WTC11 (cell line): ENCODE measurements around the gene RELT. TPM values are rescaled to one million over a fixed set of nuclear protein-coding genes. Genes with fewer than 3 reads are reported as not detected.

ENCODE experiments used
- ATAC-seq: fragments of 200-7000 bp; cut with Tn5 transposase; 2 replicates; pipeline ENCODE4 v1.10.0; 2021; ENCODE audit warnings: mild to moderate bottlenecking, moderate library complexity
- CTCF ChIA-PET: fragments of 300-600 bp; sonication (Branson Sonifier 250); formaldehyde crosslinking; loops from one replicate; lab custom pipeline; 2021; ENCODE audit warnings: antibody characterized with exemption; lab: Charles Lee
- POLR2A ChIA-PET: fragments of 350-600 bp; sonication (Branson Sonifier 250); formaldehyde crosslinking; loops from one replicate; lab custom pipeline; 2021; ENCODE audit warnings: antibody characterized with exemption; lab: Charles Lee
- DNase-seq: peaks from one replicate; pipeline ENCODE4 v3.0.0; 2021; ENCODE audit warnings: low spot score
- H3K27ac Mint-ChIP-seq: 2 replicates; pipeline ENCODE4 v1.8.0; 2021; ENCODE audit warnings: mixed read lengths
- H3K27me3 Mint-ChIP-seq: 2 replicates; pipeline ENCODE4 v1.8.0; 2021; ENCODE audit warnings: low read depth, mild to moderate bottlenecking, moderate library complexity, mixed read lengths
- H3K36me3 Mint-ChIP-seq: 2 replicates; pipeline ENCODE4 v1.8.0; 2021; ENCODE audit warnings: mixed read lengths
- H3K4me1 Mint-ChIP-seq: 2 replicates; pipeline ENCODE4 v1.8.0; 2022; ENCODE audit warnings: mixed read lengths
- H3K4me3 Mint-ChIP-seq: 2 replicates; pipeline ENCODE4 v1.8.0; 2021; ENCODE audit warnings: mild to moderate bottlenecking, moderate library complexity, mixed read lengths
- H3K9me3 Mint-ChIP-seq: 2 replicates; pipeline ENCODE4 v1.8.0; 2021; ENCODE audit warnings: mixed read lengths
- ARID4B ChIP-seq: sonication (generic); formaldehyde crosslinking; IDR thresholded peaks from 2 replicates; pipeline ENCODE4 v1.8.0; 2023; ENCODE audit warnings: missing genetic modification reagents, mild to moderate bottlenecking, borderline replicate concordance
- CREB1 ChIP-seq: sonication (generic); formaldehyde crosslinking; IDR thresholded peaks from 2 replicates; pipeline ENCODE4 v1.8.0; 2023; ENCODE audit warnings: mild to moderate bottlenecking, missing genetic modification reagents
- CREM ChIP-seq: sonication (generic); formaldehyde crosslinking; IDR thresholded peaks from 2 replicates; pipeline ENCODE4 v1.8.1; 2022; ENCODE audit warnings: mild to moderate bottlenecking, missing genetic modification reagents, moderate library complexity
- FOXP1 ChIP-seq: sonication (generic); formaldehyde crosslinking; IDR thresholded peaks from 2 replicates; pipeline ENCODE4 v1.8.0; 2022; ENCODE audit warnings: missing genetic modification reagents, mild to moderate bottlenecking, moderate library complexity, borderline replicate concordance
- FOXP4 ChIP-seq: sonication (generic); formaldehyde crosslinking; IDR thresholded peaks from 2 replicates; pipeline ENCODE4 v1.8.0; 2022; ENCODE audit warnings: mild to moderate bottlenecking, missing genetic modification reagents
- GTF2I ChIP-seq: fragments of 250-450 bp; sonication (Bioruptor Pico); conservative IDR thresholded peaks from 2 replicates; pipeline ENCODE4 v1.4.0; 2021; ENCODE audit warnings: mild to moderate bottlenecking
- IRF2 ChIP-seq: sonication (generic); formaldehyde crosslinking; IDR thresholded peaks from 2 replicates; pipeline ENCODE4 v1.8.0; 2022; ENCODE audit warnings: low read depth, missing genetic modification reagents, borderline replicate concordance
- PREB ChIP-seq: sonication (generic); formaldehyde crosslinking; IDR thresholded peaks from 2 replicates; pipeline ENCODE4 v1.8.1; 2022; ENCODE audit warnings: mild to moderate bottlenecking, missing genetic modification reagents, moderate library complexity, borderline replicate concordance
- PRRX2 ChIP-seq: fragments of 250-450 bp; sonication (Bioruptor Pico); IDR thresholded peaks from 2 replicates; pipeline ENCODE4 v1.8.0; 2021; ENCODE audit warnings: mild to moderate bottlenecking
- STAT6 ChIP-seq: sonication (generic); formaldehyde crosslinking; conservative IDR thresholded peaks from 2 replicates; pipeline ENCODE4 v1.8.1; 2023; ENCODE audit warnings: mild to moderate bottlenecking, low read depth, missing genetic modification reagents, moderate library complexity
- USF1 ChIP-seq: sonication (generic); formaldehyde crosslinking; IDR thresholded peaks from 2 replicates; pipeline ENCODE4 v1.8.0; 2022; ENCODE audit warnings: mild to moderate bottlenecking, missing genetic modification reagents
- ZMAT4 ChIP-seq: fragments of 250-450 bp; sonication (Bioruptor Pico); IDR thresholded peaks from 2 replicates; pipeline ENCODE4 v1.9.0; 2021; ENCODE audit warnings: mild to moderate bottlenecking
- ZNF317 ChIP-seq: sonication (generic); formaldehyde crosslinking; IDR thresholded peaks from 2 replicates; pipeline ENCODE4 v1.8.1; 2023; ENCODE audit warnings: low read depth, mild to moderate bottlenecking, moderate library complexity, missing genetic modification reagents, borderline replicate concordance
- ZNF423 ChIP-seq: fragments of 250-450 bp; sonication (Bioruptor Pico); IDR thresholded peaks from 2 replicates; pipeline ENCODE4 v2.1.2; 2022; ENCODE audit warnings: mild to moderate bottlenecking, moderate library complexity
- total RNA-seq: library from RNA; stranded (reverse); gene quantifications from 3 replicates; pipeline ENCODE4 v1.2.3, GENCODE V29; 2021

RELT gene
- total RNA-seq, 1 experiment from 2014 or later: 6.7 TPM

GRCh38 chr11:73358071-73358470 is 18.1 kb upstream of the RELT start:
- Mint-ChIP-seq H3K27me3 (peaks cover 7% of the 10 kb centered on the region), H3K27ac (no peak overlapping the region), H3K4me3 (no peak overlapping the region), H3K36me3 (no peaks in the 10 kb centered on the region), H3K9me3 (no peaks in the 10 kb centered on the region), H3K4me1 (peaks cover 8% of the 10 kb centered on the region)
- DNase-seq: no peak
- ChIA-PET CTCF (interaction anchor here (0.6 to 6.5 kb wide), 12 partner anchors 10 to 69 kb away, joined by 3 to 64 read pairs (median 5); partner anchors contain the start of gene ARHGEF17), POLR2A (no interaction called here)
- no peak for ATAC-seq
- TF ChIP-seq FOXP1 (CRISPR knock-in tag): no peak
- TF ChIP-seq ZMAT4 (CRISPR knock-in tag): no peak
- TF ChIP-seq FOXP4 (CRISPR knock-in tag): no peak

- Mint-ChIP-seq H3K9me3 (no peaks in the 10 kb centered on the region), H3K4me3 (no peak overlapping the region), H3K27me3 (peaks cover 7% of the 10 kb centered on the region), H3K4me1 (peaks cover 8% of the 10 kb centered on the region), H3K36me3 (no peaks in the 10 kb centered on the region), H3K27ac (no peak overlapping the region)
- ATAC-seq (no peak), DNase-seq (no peak)
- ChIA-PET POLR2A (no interaction called here), CTCF (interaction anchor here (1.5 to 6.5 kb wide), 12 partner anchors 8 to 67 kb away, joined by 11 to 124 read pairs (median 18); partner anchors contain the start of gene ARHGEF17)
- TF ChIP-seq CREM: no peak
- TF ChIP-seq ZNF423 (CRISPR knock-in tag): no peak
- TF ChIP-seq CREB1 (CRISPR knock-in tag): no peak
- no peak for TF ChIP-seq PRRX2 (CRISPR knock-in tag)
- TF ChIP-seq USF1 (CRISPR knock-in tag): no peak
- TF ChIP-seq ZNF317: no peak
- TF ChIP-seq GTF2I (CRISPR knock-in tag): no peak
- TF ChIP-seq STAT6: no peak
- TF ChIP-seq IRF2 (CRISPR knock-in tag): no peak
- TF ChIP-seq ARID4B: no peak
- no peak for TF ChIP-seq PREB
- TF ChIP-seq ZMAT4 (CRISPR knock-in tag): no peak
Measured at GRCh38 chr11:73359341-73359740, 16.9 kb upstream of the RELT start.
